H1 (cell line): ENCODE results near the gene LRRTM3. TPM values are rescaled to one million over a fixed set of nuclear protein-coding genes. Genes with fewer than 3 reads are reported as not detected.

ENCODE experiments used
- CTCF ChIA-PET: fragments of 300-600 bp; sonication (Branson Sonifier 250); formaldehyde crosslinking; loops from one replicate; lab custom pipeline; 2021; ENCODE audit not compliant: partially characterized antibody; lab: Charles Lee
- POLR2A ChIA-PET: fragments of 300-600 bp; sonication (Branson Sonifier 250); formaldehyde crosslinking; loops from one replicate; lab custom pipeline; 2021; ENCODE audit warnings: inconsistent platforms; ENCODE audit not compliant: partially characterized antibody; lab: Charles Lee
- DNase-seq, 2 experiments: peaks; one replicate each; pipeline versions ENCODE4 v3.0.0 to v3.0.0-alpha.2; 2010 to 2022; ENCODE audit warnings: low spot score in 2 of 2, low read depth in 1 of 2, mixed read lengths in 1 of 2
- FAIRE-seq: peaks from 2 replicates; lab custom pipeline; 2011; peaks lifted over from hg19 to GRCh38; lab: Jason Lieb, UNC
- H2AFZ ChIP-seq: 2 replicates; pipeline ENCODE4 v1.8.1; 2012; ENCODE audit warnings: low read length, inconsistent platforms
- H2AK5ac ChIP-seq: 2 replicates; pipeline ENCODE4 v1.6.1; 2013; ENCODE audit warnings: low read depth, low read length
- H2BK120ac ChIP-seq: replicated peaks from 2 replicates; pipeline ENCODE3; 2013; ENCODE audit warnings: low read depth, low read length, inconsistent platforms
- H2BK12ac ChIP-seq: 2 replicates; pipeline ENCODE4 v1.6.1; 2013; ENCODE audit warnings: low read depth, low read length
- H2BK15ac ChIP-seq: 2 replicates; pipeline ENCODE4 v1.6.1; 2013; ENCODE audit warnings: low read length
- H2BK20ac ChIP-seq: 2 replicates; pipeline ENCODE4 v1.6.1; 2013; ENCODE audit warnings: low read length
- H2BK5ac ChIP-seq: 2 replicates; pipeline ENCODE4 v1.6.1; 2013; ENCODE audit warnings: low read depth, low read length
- H3K14ac ChIP-seq: 2 replicates; pipeline ENCODE4 v1.6.1; 2013; ENCODE audit warnings: inconsistent platforms; ENCODE audit not compliant: insufficient read length
- H3K18ac ChIP-seq: 2 replicates; pipeline ENCODE4 v1.6.1; 2013; ENCODE audit warnings: low read length; ENCODE audit errors: extremely low read depth
- H3K23ac ChIP-seq: 2 replicates; pipeline ENCODE4 v1.6.1; 2013; ENCODE audit warnings: inconsistent platforms; ENCODE audit not compliant: insufficient read length
- H3K23me2 ChIP-seq: 2 replicates; pipeline ENCODE4 v1.6.1; 2013; ENCODE audit warnings: low read depth, low read length
- H3K27ac ChIP-seq: 2 replicates; pipeline ENCODE4 v1.6.1; 2011; ENCODE audit warnings: low read depth, low read length, inconsistent platforms
- H3K27me3 ChIP-seq, 4 experiments: replicated peaks in 1 of 4; 1 replicate in 1 of 4; 2 replicates in 3 of 4; pipeline versions ENCODE4 v1.6.1 to v1.8.1; 2011 to 2013; ENCODE audit warnings: low read length in 3 of 4, mild to moderate bottlenecking in 3 of 4, inconsistent platforms in 2 of 4, mixed read lengths in 2 of 4, moderate library complexity in 1 of 4; ENCODE audit not compliant: control insufficient read depth in 3 of 4, insufficient read depth in 3 of 4; ENCODE audit errors: extremely low read depth in 1 of 4
- H3K36me3 ChIP-seq, 4 experiments: 2 replicates each; pipeline versions ENCODE4 v1.6.1 to v1.8.1; 2011 to 2013; ENCODE audit warnings: mild to moderate bottlenecking in 4 of 4, low read length in 3 of 4, moderate library complexity in 2 of 4, control low read depth in 1 of 4, inconsistent platforms in 1 of 4; ENCODE audit not compliant: insufficient read depth in 4 of 4, control insufficient read depth in 2 of 4
- H3K4ac ChIP-seq: replicated peaks from 2 replicates; pipeline ENCODE3; 2013; ENCODE audit warnings: low read length, low read depth, mixed read lengths, inconsistent platforms; ENCODE audit not compliant: insufficient read length
- H3K4me1 ChIP-seq, 4 experiments: replicated peaks in 1 of 4; 1 replicate in 1 of 4; 2 replicates in 3 of 4; pipeline versions ENCODE4 v1.6.1 to v1.8.1; 2011 to 2013; ENCODE audit warnings: low read length in 3 of 4, inconsistent platforms in 2 of 4, mixed read lengths in 1 of 4; ENCODE audit not compliant: insufficient read depth in 4 of 4, control insufficient read depth in 3 of 4
- H3K4me2 ChIP-seq, 2 experiments: 2 replicates each; pipeline versions ENCODE4 v1.6.1 to v1.8.1; 2011 to 2013; ENCODE audit warnings: low read depth in 2 of 2, low read length in 2 of 2, control low read depth in 1 of 2, inconsistent platforms in 1 of 2, mild to moderate bottlenecking in 1 of 2; ENCODE audit not compliant: insufficient read depth in 1 of 2
- H3K4me3 ChIP-seq, 4 experiments: fragments of 200-600, 300-600 bp in 1 of 4; sonication (generic), shearing (Covaris generic), sonication (Bioruptor Twin) in 1 of 4; 2 replicates each; pipeline versions ENCODE4 v1.5.1 to v1.8.1; 2011 to 2016; ENCODE audit warnings: low read length in 4 of 4, low read depth in 3 of 4, control low read depth in 2 of 4, inconsistent platforms in 2 of 4, mild to moderate bottlenecking in 2 of 4, mixed read lengths in 1 of 4, moderate library complexity in 1 of 4; ENCODE audit not compliant: insufficient read depth in 2 of 4; ENCODE audit errors: extremely low read depth in 1 of 4
- H3K56ac ChIP-seq: replicated peaks from 2 replicates; pipeline ENCODE3; 2013; ENCODE audit warnings: low read depth, mild to moderate bottlenecking, mixed read lengths, low read length, inconsistent platforms; ENCODE audit not compliant: insufficient read length
- H3K79me1 ChIP-seq: 2 replicates; pipeline ENCODE4 v1.6.1; 2013; ENCODE audit warnings: low read depth, low read length, control low read depth
- H3K79me2 ChIP-seq, 2 experiments: 2 replicates each; pipeline versions ENCODE4 v1.6.1 to v1.8.1; 2012 to 2013; ENCODE audit warnings: low read length in 2 of 2, mild to moderate bottlenecking in 2 of 2, inconsistent platforms in 1 of 2; ENCODE audit not compliant: insufficient read depth in 2 of 2, control insufficient read depth in 1 of 2
- H3K9ac ChIP-seq, 4 experiments: replicated peaks in 1 of 4; 1 replicate in 1 of 4; 2 replicates in 3 of 4; pipeline versions ENCODE4 v1.6.1 to v1.8.1; 2011 to 2013; ENCODE audit warnings: low read depth in 3 of 4, low read length in 3 of 4, control low read depth in 2 of 4, mild to moderate bottlenecking in 2 of 4, moderate library complexity in 2 of 4, inconsistent platforms in 1 of 4; ENCODE audit errors: extremely low read depth in 1 of 4
- H3K9me3 ChIP-seq, 2 experiments: 2 replicates each; pipeline versions ENCODE4 v1.6.1 to v1.8.1; 2012 to 2013; ENCODE audit warnings: mild to moderate bottlenecking in 2 of 2, moderate library complexity in 2 of 2, control low read depth in 1 of 2, inconsistent platforms in 1 of 2, low read depth in 1 of 2, low read length in 1 of 2, mixed read lengths in 1 of 2; ENCODE audit not compliant: insufficient read depth in 2 of 2
- H4K20me1 ChIP-seq, 2 experiments: replicated peaks in 1 of 2; 2 replicates each; pipeline versions ENCODE3 to v1.8.1; 2011 to 2013; ENCODE audit warnings: inconsistent platforms in 2 of 2, low read length in 2 of 2, mild to moderate bottlenecking in 1 of 2; ENCODE audit not compliant: insufficient read depth in 2 of 2, control insufficient read depth in 1 of 2
- H4K5ac ChIP-seq: 2 replicates; pipeline ENCODE4 v1.6.1; 2013; ENCODE audit warnings: low read length, low read depth, mixed read lengths, inconsistent platforms; ENCODE audit not compliant: insufficient read length
- H4K8ac ChIP-seq: 2 replicates; pipeline ENCODE4 v1.8.0; 2013; ENCODE audit warnings: mild to moderate bottlenecking, moderate library complexity, low read length, inconsistent platforms; ENCODE audit not compliant: insufficient read depth; ENCODE audit errors: extremely low read depth
- H4K91ac ChIP-seq: replicated peaks from 2 replicates; pipeline ENCODE3; 2013; ENCODE audit warnings: low read length, mixed read lengths, inconsistent platforms; ENCODE audit not compliant: insufficient read length
- CHD1 ChIP-seq: IDR thresholded peaks from 2 replicates; pipeline ENCODE4 v1.6.1; 2012; ENCODE audit warnings: low read depth, low read length, improper control_type of control experiment
- CHD2 ChIP-seq: IDR thresholded peaks from 2 replicates; pipeline ENCODE4 v1.6.1; 2012; ENCODE audit warnings: low read length, improper control_type of control experiment
- GTF2F1 ChIP-seq: IDR thresholded peaks from 2 replicates; pipeline ENCODE4 v1.6.1; 2012; ENCODE audit warnings: low read depth, low read length, improper control_type of control experiment, borderline replicate concordance
- KDM1A ChIP-seq: fragments of 200-600, 300-600 bp; sonication (generic); IDR thresholded peaks from 2 replicates; pipeline ENCODE4 v1.7.1; 2016; ENCODE audit warnings: mild to moderate bottlenecking, low read length, borderline replicate concordance
- KDM4A ChIP-seq: IDR thresholded peaks from one replicate; pipeline ENCODE4 v1.7.1; 2012; ENCODE audit warnings: low read depth, mild to moderate bottlenecking, moderate library complexity, low read length, inconsistent platforms; ENCODE audit not compliant: severe bottlenecking
- KDM5A ChIP-seq: fragments of 200-600 bp; IDR thresholded peaks from 2 replicates; pipeline ENCODE4 v1.7.1; 2012; ENCODE audit warnings: mild to moderate bottlenecking, low read length, inconsistent platforms, mixed read lengths
- MAFK ChIP-seq: IDR thresholded peaks from 2 replicates; pipeline ENCODE4 v1.6.1; 2012; ENCODE audit warnings: low read depth, mild to moderate bottlenecking, improper control_type of control experiment, low read length
- NRF1 ChIP-seq: IDR thresholded peaks from 2 replicates; pipeline ENCODE4 v1.6.1; 2011; ENCODE audit warnings: mild to moderate bottlenecking, low read depth, low read length, improper control_type of control experiment
- RNF2 ChIP-seq: fragments of 200-900, 300-1000 bp; sonication (generic); IDR thresholded peaks from 2 replicates; pipeline ENCODE4 v1.7.1; 2016; ENCODE audit warnings: borderline replicate concordance, low read depth, mild to moderate bottlenecking, antibody characterized with exemption, low read length; ENCODE audit not compliant: poor library complexity, severe bottlenecking; ENCODE audit errors: missing control alignments
- SIRT6 ChIP-seq: IDR thresholded peaks from one replicate; pipeline ENCODE4 v1.7.1; 2012; ENCODE audit warnings: low read length, inconsistent platforms
- SIX5 ChIP-seq: IDR thresholded peaks from 2 replicates; pipeline ENCODE4 v1.6.1; 2011; ENCODE audit warnings: mild to moderate bottlenecking, low read depth, low read length
- SUZ12 ChIP-seq: fragments of 200-600 bp; sonication (generic); IDR thresholded peaks from 2 replicates; pipeline ENCODE4 v1.6.1; 2012; ENCODE audit warnings: mild to moderate bottlenecking, inconsistent platforms, low read length, moderate library complexity, mixed read lengths
- TBP ChIP-seq: IDR thresholded peaks from 2 replicates; pipeline ENCODE4 v1.6.1; 2011; ENCODE audit warnings: low read depth, low read length, improper control_type of control experiment
- WGBS, 2 experiments: shearing (Covaris generic) in 1 of 2; methylation state at CpG; one replicate each; pipeline versions ENCODE4 v1.1.6 to v1.1.7; 2013 to 2015; ENCODE audit warnings: low lambda C conversion rate in 2 of 2, mixed read lengths in 2 of 2, inconsistent platforms in 1 of 2, low coverage in 1 of 2, missing lambda C conversion rate in 1 of 2; ENCODE audit not compliant: insufficient replicate concordance in 2 of 2, insufficient coverage in 1 of 2, insufficient read length in 1 of 2; ENCODE audit errors: extremely low coverage in 1 of 2, missing lambda C conversion rate in 1 of 2; 5-methylcytosine and 5-hydroxymethylcytosine counted together
- polyA plus RNA-seq, 7 experiments: library from polyadenylated mRNA; depleted of rRNA in 3 of 7; stranded (reverse) in 5 of 7; unstranded in 2 of 7; fragments of >200 nt in 5 of 7; fragments of 200-250 nt in 2 of 7; gene quantifications; 1 replicate in 5 of 7; 2 replicates in 1 of 7; 4 replicates in 1 of 7; pipeline versions ENCODE4 v1.2.1 to v1.2.3, GENCODE V29; 2011 to 2013; ENCODE audit warnings: missing spikeins in 2 of 7, mixed read lengths in 2 of 7
- total RNA-seq: library from RNA; stranded (reverse); fragmentation: NEBNext Ultra II Directional; extraction: Animal tissue kit (Norgen Biotek cat#: 25700); gene quantifications from 2 replicates; pipeline ENCODE4 v1.2.1, GENCODE V29; 2021

Gene LRRTM3
- total and polyA plus RNA-seq, 2 of the 8 experiments (the other 6 are each of a cell fraction or from before 2014, with no cell fraction given) = 0.33 to 0.48 TPM

DNA sequence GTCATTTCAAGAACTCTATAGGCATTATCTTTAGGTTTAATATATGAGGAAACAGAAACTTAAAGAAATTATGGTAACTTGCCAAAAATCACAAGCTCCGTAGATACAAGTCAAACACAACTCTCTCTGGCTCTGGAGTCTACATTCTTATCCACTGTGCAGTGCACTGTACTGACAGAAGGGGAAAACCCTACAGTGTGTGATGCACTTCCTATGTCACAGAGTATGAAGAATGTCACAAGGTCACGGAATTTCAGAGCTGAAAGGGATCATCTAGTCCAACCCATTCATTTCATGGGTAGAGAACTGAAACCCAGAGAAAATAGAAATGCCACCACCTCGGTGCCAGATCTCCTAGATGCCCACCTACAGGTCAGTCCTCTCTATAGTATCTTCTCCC lies 86.1 kb downstream of the LRRTM3 start:
- Histone ChIP-seq H4K20me1 (no peaks in the 10 kb centered on the region), H3K23me2 (no peaks in the 10 kb centered on the region), H3K23ac (no peak overlapping the region), H4K91ac (no peak overlapping the region), H2BK120ac (no peak overlapping the region), H2BK5ac (no peak overlapping the region), H3K79me1 (no peaks in the 10 kb centered on the region), H3K18ac (no peak overlapping the region), H4K5ac (no peak overlapping the region), H3K27ac (no peak overlapping the region), H3K4me2 (no peak overlapping the region), H3K4me3 (no peak overlapping the region), H3K56ac (no peak overlapping the region), H3K9ac (no peak overlapping the region)
- DNase-seq (no peak), FAIRE-seq (no peak)
- POLR2A ChIA-PET = no interaction called here
- TF ChIP-seq CHD1 (no peak), TBP (no peak), SIRT6 (no peak), KDM1A (no peak), RNF2 (no peak), KDM5A (no peak), KDM4A (no peak), NRF1 (no peak), MAFK (no peak), SIX5 (no peak), CHD2 (no peak), SUZ12 (no peak), GTF2F1 (no peak)
- TF ChIP-seq, all 59 proteins: peak for 0
- WGBS, 2 experiments = 87% methylated on average over 3 of the region's 3 CpGs; no CpG with 5 or more reads in 1 of the 2 experiments
- no peak overlapping the region for H2BK12ac ChIP-seq
- no peak overlapping the region for H2BK20ac ChIP-seq
- H3K36me3 ChIP-seq = no peaks in the 10 kb centered on the region
- no peaks in the 10 kb centered on the region for H3K79me2 ChIP-seq
- H3K4ac ChIP-seq = no peak overlapping the region
- no peak overlapping the region for H2AK5ac ChIP-seq
- no peak overlapping the region for H2BK15ac ChIP-seq
- no peaks in the 10 kb centered on the region for H3K27me3 ChIP-seq
- no peaks in the 10 kb centered on the region for H3K9me3 ChIP-seq
- H4K8ac ChIP-seq = no peak overlapping the region
- no peak overlapping the region for H2AFZ ChIP-seq
- H3K4me1 ChIP-seq = no peaks in the 10 kb centered on the region
- H3K14ac ChIP-seq = no peak overlapping the region
- CTCF ChIA-PET = interaction anchor here (0.7 to 1.0 kb wide), 2 partner anchors 49 to 874 kb away, joined by 3 read pairs; no protein-coding TSS in a partner anchor
